HepG2 (cell line): ENCODE results near the gene PPCS. TPM values are rescaled to one million over a fixed set of nuclear protein-coding genes. Genes with fewer than 3 reads are reported as not detected.

Experiments
- AKAP8 ChIP-seq: sonication (generic); formaldehyde crosslinking; IDR thresholded peaks from 2 replicates; pipeline ENCODE4 v1.5.1; 2020; ENCODE audit warnings: mild to moderate bottlenecking, missing genetic modification reagents
- ARID2 ChIP-seq: sonication (generic); formaldehyde crosslinking; IDR thresholded peaks from 2 replicates; pipeline ENCODE4 v1.8.1; 2022; ENCODE audit warnings: mild to moderate bottlenecking, missing genetic modification reagents, borderline replicate concordance
- ARNT2 ChIP-seq: sonication (generic); formaldehyde crosslinking; IDR thresholded peaks from 2 replicates; pipeline ENCODE4 v1.8.0; 2022; ENCODE audit warnings: mild to moderate bottlenecking, low read depth, missing genetic modification reagents, moderate library complexity
- HNRNPK ChIP-seq: fragments of 200-400 bp; formaldehyde crosslinking; IDR thresholded peaks from 2 replicates; pipeline ENCODE4 v1.6.1; 2018; ENCODE audit warnings: low read length, low read depth, moderate library complexity, mild to moderate bottlenecking; ENCODE audit not compliant: poor library complexity, severe bottlenecking
- KMT2A ChIP-seq: sonication (generic); formaldehyde crosslinking; IDR thresholded peaks from 2 replicates; pipeline ENCODE4 v1.4.0; 2020; ENCODE audit warnings: missing genetic modification reagents
- RFXANK ChIP-seq: IDR thresholded peaks from 2 replicates; pipeline ENCODE4 v1.6.1; 2016
- SRY ChIP-seq: sonication (generic); formaldehyde crosslinking; IDR thresholded peaks from 2 replicates; pipeline ENCODE4 v1.8.0; 2022; ENCODE audit warnings: mild to moderate bottlenecking, missing genetic modification reagents
- ZNF383 ChIP-seq: sonication (generic); formaldehyde crosslinking; IDR thresholded peaks from 2 replicates; pipeline ENCODE4 v1.4.0; 2020; ENCODE audit warnings: missing genetic modification reagents, mild to moderate bottlenecking, borderline replicate concordance
- ZNF747 ChIP-seq: sonication (generic); formaldehyde crosslinking; IDR thresholded peaks from 2 replicates; pipeline ENCODE4 v1.8.1; 2023; ENCODE audit warnings: missing genetic modification reagents, mild to moderate bottlenecking, borderline replicate concordance
- polyA plus RNA-seq, 8 experiments: library from polyadenylated mRNA; depleted of rRNA in 3 of 8; stranded (reverse) in 7 of 8; unstranded in 1 of 8; fragments of >200 nt; fragmentation: Illumina TruSeq in 4 of 8; extraction: Trizol in 4 of 8; gene quantifications; 2 replicates each; pipeline versions ENCODE4 v1.2.1 to v1.2.3, GENCODE V29; 2011 to 2016; ENCODE audit warnings: low read depth in 4 of 8, missing spikeins in 1 of 8, mixed read lengths in 1 of 8; ENCODE audit not compliant: insufficient read depth in 1 of 8
- total RNA-seq, 5 experiments: library from RNA; depleted of rRNA; stranded (reverse); fragments of >200 nt; fragmentation: Illumina TruSeq; extraction: Trizol; gene quantifications; 2 replicates each; pipeline ENCODE4 v1.2.3, GENCODE V29; 2016; ENCODE audit warnings: low read depth in 1 of 5
- TF ChIP-seq, protein P1 (sequence below): IDR thresholded peaks from 2 replicates; pipeline ENCODE4 v1.6.1; 2012; ENCODE audit warnings: low read depth, low read length, improper control_type of control experiment
- TF ChIP-seq, protein P2 (sequence below): sonication (generic); formaldehyde crosslinking; IDR thresholded peaks from 2 replicates; pipeline ENCODE4 v1.4.0; 2020; ENCODE audit warnings: missing genetic modification reagents
- TF ChIP-seq, protein P3 (sequence below): sonication (generic); formaldehyde crosslinking; IDR thresholded peaks from 2 replicates; pipeline ENCODE4 v1.5.1; 2020; ENCODE audit warnings: mild to moderate bottlenecking, missing genetic modification reagents, moderate library complexity
- TF ChIP-seq, protein P4 (sequence below): sonication (generic); formaldehyde crosslinking; IDR thresholded peaks from 2 replicates; pipeline ENCODE4 v1.4.0; 2020; ENCODE audit warnings: missing genetic modification reagents
- TF ChIP-seq, protein P5 (sequence below): sonication (generic); formaldehyde crosslinking; IDR thresholded peaks from 2 replicates; pipeline ENCODE4 v1.5.0; 2020; ENCODE audit warnings: missing genetic modification reagents
- TF ChIP-seq, protein P6 (sequence below): sonication (generic); formaldehyde crosslinking; IDR thresholded peaks from 2 replicates; pipeline ENCODE4 v1.4.0; 2020; ENCODE audit warnings: mild to moderate bottlenecking, missing genetic modification reagents

PPCS gene
- total and polyA plus RNA-seq, 2 of the 13 experiments (the other 11 are each of a cell fraction or from before 2014, with no cell fraction given), result 13.4 to 38.9 TPM

DNA sequence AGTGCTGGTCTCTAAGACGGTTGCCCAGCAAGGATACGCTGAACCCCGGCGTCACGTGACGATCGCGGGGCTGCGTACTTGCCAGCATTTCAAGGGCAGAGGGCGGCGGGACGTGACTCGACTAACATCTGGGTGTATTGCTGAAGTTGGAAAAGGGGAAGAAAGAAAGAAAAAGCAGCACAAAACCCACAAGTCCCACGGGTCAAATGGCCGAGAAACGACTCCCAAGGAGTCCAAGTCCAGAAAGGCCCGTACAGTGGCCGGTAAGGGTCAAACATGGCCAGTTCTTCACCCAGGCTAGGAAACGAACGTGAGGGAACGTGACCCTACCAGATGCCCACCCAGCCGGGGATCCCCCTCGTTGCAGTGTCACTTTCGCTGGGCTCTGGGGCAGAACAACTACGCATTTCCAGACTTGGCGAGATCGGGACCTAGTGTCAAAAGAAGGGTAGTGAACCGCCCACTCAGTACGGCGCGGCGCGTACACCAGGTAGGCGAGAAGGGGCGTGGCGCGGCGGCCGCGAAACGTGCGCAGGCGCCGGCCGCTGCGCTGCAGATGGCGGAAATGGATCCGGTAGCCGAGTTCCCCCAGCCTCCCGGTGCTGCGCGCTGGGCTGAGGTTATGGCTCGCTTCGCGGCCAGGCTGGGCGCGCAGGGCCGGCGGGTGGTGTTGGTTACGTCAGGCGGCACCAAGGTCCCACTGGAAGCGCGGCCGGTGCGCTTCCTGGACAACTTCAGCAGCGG is at the start of gene PPCS, which contains the start of gene ZMYND12 (continued):
- TF ChIP-seq, protein P1, sequence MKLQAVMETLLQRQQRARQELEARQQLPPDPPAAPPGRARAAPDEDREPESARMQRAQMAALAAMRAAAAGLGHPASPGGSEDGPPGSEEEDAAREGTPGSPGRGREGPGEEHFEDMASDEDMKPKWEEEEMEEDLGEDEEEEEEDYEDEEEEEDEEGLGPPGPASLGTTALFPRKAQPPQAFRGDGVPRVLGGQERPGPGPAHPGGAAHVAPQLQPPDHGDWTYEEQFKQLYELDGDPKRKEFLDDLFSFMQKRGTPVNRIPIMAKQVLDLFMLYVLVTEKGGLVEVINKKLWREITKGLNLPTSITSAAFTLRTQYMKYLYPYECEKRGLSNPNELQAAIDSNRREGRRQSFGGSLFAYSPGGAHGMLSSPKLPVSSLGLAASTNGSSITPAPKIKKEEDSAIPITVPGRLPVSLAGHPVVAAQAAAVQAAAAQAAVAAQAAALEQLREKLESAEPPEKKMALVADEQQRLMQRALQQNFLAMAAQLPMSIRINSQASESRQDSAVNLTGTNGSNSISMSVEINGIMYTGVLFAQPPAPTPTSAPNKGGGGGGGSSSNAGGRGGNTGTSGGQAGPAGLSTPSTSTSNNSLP, result no peak
- TF ChIP-seq SRY (CRISPR knock-in tag) (peak; percentile 69; the same call in 1 of the 2 replicates), ZNF747 (CRISPR knock-in tag) (peak; percentile 88; the same call in 1 of the 2 replicates), AKAP8 (CRISPR knock-in tag) (0 out of 2 replicates have a peak, but pooled peaks have one; percentile 26), ZNF383 (CRISPR knock-in tag) (peak; percentile 68; the same call in 1 of the 2 replicates), KMT2A (CRISPR knock-in tag) (peak; percentile 86), RFXANK (no peak), HNRNPK (no peak), ARID2 (CRISPR knock-in tag) (no peak), ARNT2 (CRISPR knock-in tag) (peak; percentile 49)
- TF ChIP-seq, protein P2, sequence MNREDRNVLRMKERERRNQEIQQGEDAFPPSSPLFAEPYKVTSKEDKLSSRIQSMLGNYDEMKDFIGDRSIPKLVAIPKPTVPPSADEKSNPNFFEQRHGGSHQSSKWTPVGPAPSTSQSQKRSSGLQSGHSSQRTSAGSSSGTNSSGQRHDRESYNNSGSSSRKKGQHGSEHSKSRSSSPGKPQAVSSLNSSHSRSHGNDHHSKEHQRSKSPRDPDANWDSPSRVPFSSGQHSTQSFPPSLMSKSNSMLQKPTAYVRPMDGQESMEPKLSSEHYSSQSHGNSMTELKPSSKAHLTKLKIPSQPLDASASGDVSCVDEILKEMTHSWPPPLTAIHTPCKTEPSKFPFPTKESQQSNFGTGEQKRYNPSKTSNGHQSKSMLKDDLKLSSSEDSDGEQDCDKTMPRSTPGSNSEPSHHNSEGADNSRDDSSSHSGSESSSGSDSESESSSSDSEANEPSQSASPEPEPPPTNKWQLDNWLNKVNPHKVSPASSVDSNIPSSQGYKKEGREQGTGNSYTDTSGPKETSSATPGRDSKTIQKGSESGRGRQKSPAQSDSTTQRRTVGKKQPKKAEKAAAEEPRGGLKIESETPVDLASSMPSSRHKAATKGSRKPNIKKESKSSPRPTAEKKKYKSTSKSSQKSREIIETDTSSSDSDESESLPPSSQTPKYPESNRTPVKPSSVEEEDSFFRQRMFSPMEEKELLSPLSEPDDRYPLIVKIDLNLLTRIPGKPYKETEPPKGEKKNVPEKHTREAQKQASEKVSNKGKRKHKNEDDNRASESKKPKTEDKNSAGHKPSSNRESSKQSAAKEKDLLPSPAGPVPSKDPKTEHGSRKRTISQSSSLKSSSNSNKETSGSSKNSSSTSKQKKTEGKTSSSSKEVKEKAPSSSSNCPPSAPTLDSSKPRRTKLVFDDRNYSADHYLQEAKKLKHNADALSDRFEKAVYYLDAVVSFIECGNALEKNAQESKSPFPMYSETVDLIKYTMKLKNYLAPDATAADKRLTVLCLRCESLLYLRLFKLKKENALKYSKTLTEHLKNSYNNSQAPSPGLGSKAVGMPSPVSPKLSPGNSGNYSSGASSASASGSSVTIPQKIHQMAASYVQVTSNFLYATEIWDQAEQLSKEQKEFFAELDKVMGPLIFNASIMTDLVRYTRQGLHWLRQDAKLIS (CRISPR knock-in tag), result no peak
- TF ChIP-seq, protein P3, sequence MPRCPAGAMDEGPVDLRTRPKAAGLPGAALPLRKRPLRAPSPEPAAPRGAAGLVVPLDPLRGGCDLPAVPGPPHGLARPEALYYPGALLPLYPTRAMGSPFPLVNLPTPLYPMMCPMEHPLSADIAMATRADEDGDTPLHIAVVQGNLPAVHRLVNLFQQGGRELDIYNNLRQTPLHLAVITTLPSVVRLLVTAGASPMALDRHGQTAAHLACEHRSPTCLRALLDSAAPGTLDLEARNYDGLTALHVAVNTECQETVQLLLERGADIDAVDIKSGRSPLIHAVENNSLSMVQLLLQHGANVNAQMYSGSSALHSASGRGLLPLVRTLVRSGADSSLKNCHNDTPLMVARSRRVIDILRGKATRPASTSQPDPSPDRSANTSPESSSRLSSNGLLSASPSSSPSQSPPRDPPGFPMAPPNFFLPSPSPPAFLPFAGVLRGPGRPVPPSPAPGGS (CRISPR knock-in tag), result peak; percentile 50; the same call in 1 of the 2 replicates
- TF ChIP-seq, protein P4, sequence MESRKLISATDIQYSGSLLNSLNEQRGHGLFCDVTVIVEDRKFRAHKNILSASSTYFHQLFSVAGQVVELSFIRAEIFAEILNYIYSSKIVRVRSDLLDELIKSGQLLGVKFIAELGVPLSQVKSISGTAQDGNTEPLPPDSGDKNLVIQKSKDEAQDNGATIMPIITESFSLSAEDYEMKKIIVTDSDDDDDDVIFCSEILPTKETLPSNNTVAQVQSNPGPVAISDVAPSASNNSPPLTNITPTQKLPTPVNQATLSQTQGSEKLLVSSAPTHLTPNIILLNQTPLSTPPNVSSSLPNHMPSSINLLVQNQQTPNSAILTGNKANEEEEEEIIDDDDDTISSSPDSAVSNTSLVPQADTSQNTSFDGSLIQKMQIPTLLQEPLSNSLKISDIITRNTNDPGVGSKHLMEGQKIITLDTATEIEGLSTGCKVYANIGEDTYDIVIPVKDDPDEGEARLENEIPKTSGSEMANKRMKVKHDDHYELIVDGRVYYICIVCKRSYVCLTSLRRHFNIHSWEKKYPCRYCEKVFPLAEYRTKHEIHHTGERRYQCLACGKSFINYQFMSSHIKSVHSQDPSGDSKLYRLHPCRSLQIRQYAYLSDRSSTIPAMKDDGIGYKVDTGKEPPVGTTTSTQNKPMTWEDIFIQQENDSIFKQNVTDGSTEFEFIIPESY (CRISPR knock-in tag), result no peak
- TF ChIP-seq, protein P5, sequence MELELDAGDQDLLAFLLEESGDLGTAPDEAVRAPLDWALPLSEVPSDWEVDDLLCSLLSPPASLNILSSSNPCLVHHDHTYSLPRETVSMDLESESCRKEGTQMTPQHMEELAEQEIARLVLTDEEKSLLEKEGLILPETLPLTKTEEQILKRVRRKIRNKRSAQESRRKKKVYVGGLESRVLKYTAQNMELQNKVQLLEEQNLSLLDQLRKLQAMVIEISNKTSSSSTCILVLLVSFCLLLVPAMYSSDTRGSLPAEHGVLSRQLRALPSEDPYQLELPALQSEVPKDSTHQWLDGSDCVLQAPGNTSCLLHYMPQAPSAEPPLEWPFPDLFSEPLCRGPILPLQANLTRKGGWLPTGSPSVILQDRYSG (CRISPR knock-in tag), result peak; percentile 60; the same call in 1 of the 2 replicates
- TF ChIP-seq, protein P6, sequence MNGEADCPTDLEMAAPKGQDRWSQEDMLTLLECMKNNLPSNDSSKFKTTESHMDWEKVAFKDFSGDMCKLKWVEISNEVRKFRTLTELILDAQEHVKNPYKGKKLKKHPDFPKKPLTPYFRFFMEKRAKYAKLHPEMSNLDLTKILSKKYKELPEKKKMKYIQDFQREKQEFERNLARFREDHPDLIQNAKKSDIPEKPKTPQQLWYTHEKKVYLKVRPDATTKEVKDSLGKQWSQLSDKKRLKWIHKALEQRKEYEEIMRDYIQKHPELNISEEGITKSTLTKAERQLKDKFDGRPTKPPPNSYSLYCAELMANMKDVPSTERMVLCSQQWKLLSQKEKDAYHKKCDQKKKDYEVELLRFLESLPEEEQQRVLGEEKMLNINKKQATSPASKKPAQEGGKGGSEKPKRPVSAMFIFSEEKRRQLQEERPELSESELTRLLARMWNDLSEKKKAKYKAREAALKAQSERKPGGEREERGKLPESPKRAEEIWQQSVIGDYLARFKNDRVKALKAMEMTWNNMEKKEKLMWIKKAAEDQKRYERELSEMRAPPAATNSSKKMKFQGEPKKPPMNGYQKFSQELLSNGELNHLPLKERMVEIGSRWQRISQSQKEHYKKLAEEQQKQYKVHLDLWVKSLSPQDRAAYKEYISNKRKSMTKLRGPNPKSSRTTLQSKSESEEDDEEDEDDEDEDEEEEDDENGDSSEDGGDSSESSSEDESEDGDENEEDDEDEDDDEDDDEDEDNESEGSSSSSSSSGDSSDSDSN (CRISPR knock-in tag), result peak; percentile 73; the same call in 1 of the 2 replicates
